GM19438 (cell line): ENCODE data around the gene ZNF646.
"Not testable (repeated sequence)": the region's sequence is repeated elsewhere in the genome, so short reads cannot be mapped to it uniquely, and the experiment has no call there.

Source experiments
- ATAC-seq: cut with Tn5 transposase; IDR thresholded peaks from one replicate; pipeline ENCODE4 v1.9.1; 2021; ENCODE audit warnings: low read depth; ENCODE audit not compliant: unreplicated experiment

ZNF646 gene

DNA sequence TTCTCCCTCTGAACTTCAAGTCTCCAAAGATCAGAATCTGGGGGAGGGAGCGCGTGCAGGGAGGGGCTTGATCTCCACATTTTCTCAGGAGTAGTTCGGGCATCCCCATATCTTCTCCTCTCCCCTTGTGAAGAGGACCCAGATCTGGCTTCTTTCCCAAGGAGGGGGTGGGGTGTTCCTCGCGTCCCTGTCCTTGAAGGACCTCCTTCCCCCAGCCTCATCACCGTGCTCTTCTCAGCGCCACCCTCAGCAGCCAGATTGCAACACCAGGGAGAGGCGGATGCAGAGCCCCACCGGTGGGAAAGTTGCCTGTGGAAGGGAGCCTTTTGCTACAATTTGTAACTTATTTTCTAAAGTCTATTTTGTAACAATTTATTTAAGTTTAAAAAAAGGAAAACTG is 8.9 kb downstream of the ZNF646 start:
- no peak for ATAC-seq

DNA sequence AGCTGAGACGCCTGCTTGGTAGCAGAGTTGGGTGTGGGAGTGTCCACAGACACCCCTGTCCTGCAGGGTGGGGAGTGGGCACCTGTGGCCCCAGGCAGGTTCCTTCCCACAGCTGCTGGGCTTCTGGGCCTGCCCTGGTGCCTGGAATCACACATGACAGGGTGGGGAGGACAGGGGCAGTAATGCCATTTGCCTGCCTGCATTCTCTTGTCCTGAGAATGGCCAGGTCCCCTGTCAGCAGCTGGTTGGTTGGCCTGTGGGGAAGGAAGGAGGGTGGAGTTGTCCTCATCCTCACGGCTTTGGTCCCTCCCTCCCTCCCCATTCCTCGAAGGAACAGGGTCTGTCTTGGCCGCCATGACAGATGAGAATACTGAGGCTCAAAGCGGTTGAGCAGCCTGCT is 9.3 kb downstream of the ZNF646 start:
- ATAC-seq = no peak

DNA sequence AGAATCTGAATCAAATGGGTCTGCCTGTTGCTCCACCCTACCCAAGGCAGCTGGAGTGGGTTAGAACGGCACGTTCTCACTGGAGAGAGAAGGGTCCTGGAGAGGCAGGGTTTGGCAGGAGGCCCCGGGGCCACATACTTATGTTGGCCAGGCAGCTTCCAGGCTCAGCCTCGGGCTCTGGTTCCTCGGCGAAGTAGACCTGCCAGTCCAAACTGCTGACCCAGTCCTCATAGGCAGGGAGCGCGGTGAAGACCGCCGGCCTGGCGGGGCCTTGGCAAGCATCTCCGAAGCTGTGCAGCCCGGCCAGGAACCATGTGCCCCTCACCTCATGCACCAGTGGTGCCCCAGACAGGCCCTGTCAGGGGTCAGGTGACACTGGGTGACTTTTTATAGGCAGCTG is 9.8 kb downstream of the ZNF646 start:
- ATAC-seq = no peak

DNA sequence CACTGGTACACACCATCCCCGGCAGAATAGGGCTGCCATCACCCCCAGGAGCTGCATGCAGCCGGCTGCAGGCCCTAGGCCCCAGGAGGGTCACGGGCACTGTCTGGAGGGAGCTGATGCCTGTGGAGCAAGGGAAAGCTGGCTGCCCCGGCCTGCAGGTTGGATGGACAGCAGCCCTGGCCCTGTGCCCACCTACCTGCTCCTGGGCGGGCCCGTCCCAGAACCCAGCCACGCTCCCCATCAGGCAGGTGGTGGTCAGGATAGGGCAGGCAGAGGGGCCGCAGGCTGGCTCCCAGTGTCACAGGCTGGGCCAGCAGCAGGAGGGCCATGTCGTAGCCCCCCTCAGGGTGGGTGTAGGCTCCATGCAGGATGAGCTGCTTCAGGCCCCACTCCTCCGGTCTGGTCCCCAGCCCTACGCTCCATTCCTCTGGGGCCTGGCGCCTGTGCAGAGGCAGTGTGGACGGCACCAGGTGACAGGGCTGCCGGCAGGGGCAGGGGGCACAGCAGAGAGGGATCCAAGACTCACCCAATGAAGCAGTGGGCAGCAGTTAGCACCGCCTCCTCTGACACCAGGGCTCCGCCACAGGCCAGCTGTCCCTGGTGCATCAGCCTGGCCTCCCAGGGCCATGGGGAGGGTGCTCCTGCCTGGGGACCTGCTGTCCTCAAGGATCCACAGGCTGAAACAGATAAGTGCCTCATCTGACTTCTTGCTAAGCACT is 10.5 kb downstream of the ZNF646 start:
- ATAC-seq = no peak

DNA sequence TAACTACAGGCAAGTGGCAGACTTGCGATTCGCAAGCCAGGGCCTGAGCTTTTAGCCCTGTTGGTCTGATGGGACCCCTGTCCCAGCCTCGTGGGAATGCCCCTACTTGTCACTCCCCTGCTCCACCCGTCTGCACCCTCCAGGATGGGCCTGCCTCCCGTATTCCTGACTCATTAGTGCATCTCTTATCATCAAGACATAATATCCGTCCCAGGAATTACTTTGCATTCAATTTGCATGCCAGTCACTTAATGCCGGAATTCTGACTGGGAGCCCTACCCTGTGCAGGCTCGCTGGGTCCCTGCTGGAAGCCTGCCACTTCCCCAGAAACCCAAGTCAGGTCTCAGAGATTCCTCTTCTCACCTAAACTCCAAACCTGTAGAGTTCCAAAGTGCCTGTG is 11.2 kb downstream of the ZNF646 start:
- no peak for ATAC-seq

GRCh38 chr16:31085873-31086628 is 11.8 kb downstream of the ZNF646 start:
- no peak for ATAC-seq

GRCh38 chr16:31086629-31086906 is 12.3 kb downstream of the ZNF646 start:
- ATAC-seq = no peak

DNA sequence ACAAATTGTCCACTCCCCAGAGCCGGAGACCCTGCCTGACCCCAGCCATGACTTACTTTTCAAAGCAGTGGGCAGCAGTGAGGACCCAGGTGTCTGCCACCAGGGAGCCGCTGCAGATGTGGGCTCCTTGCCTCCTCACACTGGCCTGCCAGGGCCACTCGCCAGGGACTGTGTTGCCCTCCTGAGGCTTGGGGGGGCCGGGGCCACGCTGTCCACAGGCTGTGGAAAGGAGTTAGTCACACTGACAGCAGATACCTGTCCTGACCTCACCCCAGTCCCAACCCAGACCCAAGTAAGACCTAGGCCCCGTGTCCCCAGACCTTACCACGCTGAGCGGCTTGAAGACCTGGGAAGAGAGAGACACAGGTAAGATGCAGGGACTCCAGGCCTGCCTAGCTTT is 13.3 kb downstream of the ZNF646 start:
- ATAC-seq = no peak

- no peak for ATAC-seq
Observed at GRCh38 chr16:31087971-31088370, 13.7 kb downstream of the ZNF646 start.

GRCh38 chr16:31088459-31089183 is 14.4 kb downstream of the ZNF646 start, which contains the start of gene PRSS53:
TSS of gene PRSS53 (minus strand) at chr16:31088943. CDS start at chr16:31088809, 134 bp downstream.
- no peak for ATAC-seq

GRCh38 chr16:31089199-31089598 is 15.0 kb downstream of the ZNF646 start:
- no peak for ATAC-seq

DNA sequence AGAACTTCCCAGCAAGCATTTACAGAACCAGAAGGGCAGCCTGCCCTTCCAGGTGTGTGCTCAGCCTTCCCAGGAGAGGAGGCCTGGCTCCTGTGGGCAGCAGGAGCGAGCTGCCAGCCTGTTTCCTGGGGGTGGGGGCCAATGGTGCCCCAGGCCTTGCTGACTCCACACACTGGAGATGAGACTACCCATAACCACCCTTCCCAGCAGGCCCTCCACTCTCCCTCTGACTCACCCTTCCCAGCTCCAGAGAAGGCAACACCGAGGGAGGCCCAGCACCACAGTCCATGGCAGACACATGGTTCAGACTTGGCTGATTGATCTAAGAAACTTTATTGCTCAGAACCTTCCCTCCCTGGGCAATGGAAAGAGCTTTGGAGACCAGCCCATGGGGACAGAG is 16.3 kb downstream of the ZNF646 start:
- no peak for ATAC-seq

GRCh38 chr16:31092330-31092729 is 18.1 kb downstream of the ZNF646 start:
- ATAC-seq = no peak

DNA sequence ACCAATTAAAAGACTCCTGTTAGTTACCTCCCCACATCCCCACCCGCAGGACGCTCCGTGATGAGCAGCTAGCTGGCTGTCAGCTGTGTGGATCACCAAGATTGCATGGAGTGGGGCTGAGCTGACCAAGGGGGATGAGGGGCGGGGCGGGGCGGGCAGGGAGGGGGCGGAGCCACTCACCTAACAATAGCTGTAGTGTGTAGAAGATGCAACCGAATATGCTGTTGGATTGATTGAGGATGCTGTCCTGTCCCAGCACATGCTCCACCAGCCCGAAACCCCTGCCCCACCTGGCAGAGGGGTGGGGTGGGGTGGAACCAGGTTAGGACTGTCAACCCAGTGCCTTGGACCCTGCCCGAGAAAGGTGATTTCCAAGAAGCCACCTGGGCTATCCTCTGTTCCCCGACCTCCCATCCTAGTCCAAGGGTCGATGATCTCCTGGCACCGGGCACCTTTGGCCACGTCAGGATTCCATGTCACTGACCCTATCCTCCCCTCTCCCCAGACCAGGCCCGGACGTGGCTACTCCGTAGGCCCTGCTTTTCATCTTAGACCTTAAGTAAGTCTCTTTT is 19.0 kb downstream of the ZNF646 start:
- no peak for ATAC-seq

DNA sequence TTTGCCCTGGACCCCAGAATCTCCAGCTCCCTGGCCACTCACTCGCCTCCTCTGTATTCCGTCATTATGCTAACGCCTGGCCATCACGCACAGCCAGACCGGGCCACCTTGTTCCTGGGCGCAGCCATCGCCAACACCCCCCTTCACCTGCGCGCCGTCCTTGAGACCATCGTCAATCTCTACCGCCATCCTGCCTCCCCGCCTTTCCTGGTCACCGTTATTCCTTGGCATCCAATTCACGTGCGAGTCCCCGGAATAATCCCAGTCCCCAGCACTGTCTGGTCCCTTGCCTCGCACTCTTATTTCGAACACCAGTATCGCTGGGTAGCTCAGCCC is 19.8 kb downstream of the ZNF646 start:
- ATAC-seq = no peak

- peak; percentile 82 for ATAC-seq
Observed at GRCh38 chr16:31094424-31095120, 20.4 kb downstream of the ZNF646 start, which contains the start of gene VKORC1. TSS of gene VKORC1 (minus strand) at chr16:31094797. CDS start at chr16:31094729, 68 bp downstream.

DNA sequence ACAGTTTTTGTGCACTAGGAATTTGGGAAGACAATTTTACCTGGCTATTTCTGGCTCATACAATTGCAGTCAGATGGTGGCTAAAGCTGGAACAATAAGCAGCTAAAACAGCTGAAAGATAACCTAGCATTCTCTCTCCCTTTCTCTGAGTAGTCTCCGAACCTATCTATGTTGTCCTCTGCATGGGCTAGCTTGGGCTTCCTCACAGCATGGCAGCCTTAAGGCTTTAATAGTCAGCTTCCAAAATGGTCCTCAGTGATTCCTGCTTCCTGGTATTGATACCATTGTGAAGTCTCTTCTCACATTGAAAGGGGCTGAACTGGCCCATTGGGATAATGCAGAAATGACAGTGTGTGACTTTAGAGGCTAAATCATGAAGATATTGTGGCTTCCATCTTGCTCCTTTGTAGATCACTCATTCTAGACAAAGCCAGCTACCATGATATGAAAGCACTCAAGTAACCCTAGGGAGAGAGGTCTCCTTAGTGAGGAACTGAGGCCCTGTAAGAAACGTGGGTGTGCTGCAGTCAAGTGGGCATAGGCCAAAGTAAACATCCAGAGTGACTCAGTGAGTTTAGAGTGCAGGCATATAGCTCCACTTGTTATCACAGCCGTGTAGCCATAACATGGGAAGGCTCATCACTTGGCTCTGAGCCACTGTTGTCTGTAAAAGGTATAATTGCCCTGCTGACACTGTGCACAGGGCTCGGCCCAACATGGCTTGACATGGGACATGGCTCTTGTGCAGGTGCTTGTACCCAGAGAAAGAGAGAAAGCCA is 25.8 kb downstream of the ZNF646 start:
- ATAC-seq = no peak

DNA sequence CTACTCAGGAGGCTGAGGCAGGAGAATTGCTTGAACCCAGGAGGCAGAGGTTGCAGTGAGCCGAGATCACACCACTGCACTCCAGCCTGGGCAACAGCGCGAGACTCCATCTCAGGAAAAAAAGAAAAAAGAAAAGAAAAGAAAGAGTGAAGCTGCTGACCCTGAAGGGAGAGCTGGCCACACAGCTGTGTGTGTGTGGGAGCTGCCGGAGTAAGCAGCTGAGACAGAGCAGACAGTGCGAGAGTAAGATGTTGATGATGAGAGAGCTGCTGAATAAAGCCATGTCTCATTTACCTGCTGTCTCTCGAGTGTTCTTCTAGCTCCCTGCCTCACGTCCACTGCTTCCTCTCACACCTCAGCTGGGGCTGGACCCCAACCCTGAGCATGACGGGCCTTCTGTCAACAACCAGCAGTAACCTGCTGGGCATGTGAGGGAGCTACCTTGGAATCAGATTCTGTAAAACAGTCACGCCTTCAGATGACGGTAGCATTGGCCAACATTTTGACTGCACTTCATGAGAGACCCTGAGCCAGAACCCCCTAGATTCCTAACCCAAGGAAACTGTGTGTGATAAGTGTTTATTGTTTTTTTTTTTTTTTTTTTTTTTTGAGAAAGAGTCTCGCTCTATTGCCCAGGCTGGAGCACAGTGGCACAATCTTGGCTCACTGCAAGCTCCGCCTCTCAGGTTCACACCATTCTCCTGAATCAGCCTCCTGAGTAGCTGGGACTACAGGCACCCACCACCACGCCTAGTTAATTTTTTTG is 26.8 kb downstream of the ZNF646 start:
- ATAC-seq = not testable (repeated sequence)

GRCh38 chr16:31105677-31106213 is 31.5 kb downstream of the ZNF646 start:
- ATAC-seq = no peak
